HG02763 (cell line): ENCODE data around the gene CEP164.
"Not testable (repeated sequence)": the region's sequence is repeated elsewhere in the genome, so short reads cannot be mapped to it uniquely, and the experiment has no call there.

Experiments used
- ATAC-seq: cut with Tn5 transposase; IDR thresholded peaks from one replicate; pipeline ENCODE4 v1.9.1; 2021; ENCODE audit warnings: mild to moderate bottlenecking, moderate library complexity; ENCODE audit not compliant: unreplicated experiment

Gene CEP164

DNA sequence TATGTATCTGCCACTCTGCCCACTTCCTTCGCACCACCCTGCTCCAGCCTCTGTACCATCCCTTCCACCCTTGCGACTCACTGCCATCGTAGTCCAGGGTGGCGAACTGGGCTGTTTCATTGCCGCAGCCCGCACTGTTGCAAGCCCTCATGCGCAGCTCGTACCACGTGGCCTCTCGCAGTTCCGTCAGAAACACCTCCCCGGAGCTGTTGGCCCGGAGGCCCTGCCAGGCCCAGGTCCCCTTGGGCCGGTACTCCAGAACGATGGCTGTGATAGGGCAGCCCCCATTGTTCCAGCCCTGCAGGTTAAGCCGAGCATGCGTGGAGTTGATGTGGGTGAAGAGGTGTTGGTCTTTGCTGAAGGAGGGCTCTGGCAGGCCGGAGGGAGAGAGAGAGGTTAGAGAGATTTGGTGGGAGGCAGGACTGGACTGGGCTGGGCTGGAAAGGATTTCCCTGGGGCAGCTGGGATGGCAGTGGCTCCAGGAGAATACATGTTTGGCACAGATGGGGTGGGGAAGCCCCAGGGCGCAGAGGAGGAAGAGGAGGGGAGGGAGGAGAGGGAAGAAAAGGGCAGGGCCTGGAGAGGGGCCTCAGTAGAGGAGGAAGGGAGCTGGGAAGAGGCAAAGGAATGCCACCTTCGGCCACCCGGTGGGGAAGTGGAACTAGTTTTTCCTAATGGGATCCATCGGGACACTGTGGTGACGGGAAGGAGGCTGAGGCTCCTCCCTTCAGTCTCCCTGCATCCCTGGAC lies 109.6 kb downstream of the CEP164 start:
- ATAC-seq: no peak

DNA sequence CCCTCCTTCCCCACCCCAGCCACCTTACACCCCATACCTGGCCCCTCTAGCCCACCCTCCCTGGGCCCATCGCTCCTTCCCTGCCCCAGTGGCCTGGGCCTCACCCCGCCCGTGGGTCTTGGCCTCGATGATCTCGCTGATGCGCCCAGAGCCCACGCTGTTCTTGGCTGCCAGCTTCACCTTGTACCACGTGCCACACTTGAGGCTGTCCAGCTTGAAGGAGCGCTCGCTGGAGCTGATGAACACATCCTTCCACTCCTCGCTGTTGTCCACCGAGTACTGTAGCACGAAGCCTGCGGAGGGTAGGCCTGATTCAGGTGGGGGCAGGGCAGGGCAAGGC lies 110.1 kb downstream of the CEP164 start:
- ATAC-seq: no peak

DNA sequence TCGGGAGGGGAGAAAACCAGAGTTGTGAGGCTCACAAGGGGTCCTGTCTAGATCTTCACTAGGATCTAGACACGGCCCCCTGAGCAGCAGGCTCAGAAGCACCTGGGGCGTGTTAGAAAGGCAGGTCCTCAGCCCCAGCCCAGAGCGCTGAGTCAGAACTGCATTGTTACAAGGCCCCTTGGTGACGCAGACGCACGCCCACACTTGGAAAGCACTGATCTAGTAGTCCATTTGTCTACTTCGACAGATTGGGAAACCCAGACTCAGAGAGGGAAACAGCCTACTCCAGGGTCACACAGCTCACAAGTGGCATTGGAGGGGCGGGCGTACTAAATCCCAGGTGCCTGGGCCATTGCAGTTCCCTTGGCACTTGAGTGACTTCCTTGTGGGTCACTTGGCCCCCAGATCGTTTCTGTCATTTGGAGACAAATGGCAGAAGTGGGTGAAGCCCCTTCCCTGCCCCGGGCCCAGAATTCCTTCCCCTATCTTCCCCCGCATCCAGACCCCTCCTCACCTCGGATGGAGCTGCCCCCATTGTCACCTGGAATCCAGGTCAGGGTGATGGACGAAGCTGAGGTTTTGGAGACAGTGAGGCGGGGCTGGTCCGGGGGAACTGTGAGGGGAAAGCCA lies 110.8 kb downstream of the CEP164 start:
- ATAC-seq: no peak

DNA sequence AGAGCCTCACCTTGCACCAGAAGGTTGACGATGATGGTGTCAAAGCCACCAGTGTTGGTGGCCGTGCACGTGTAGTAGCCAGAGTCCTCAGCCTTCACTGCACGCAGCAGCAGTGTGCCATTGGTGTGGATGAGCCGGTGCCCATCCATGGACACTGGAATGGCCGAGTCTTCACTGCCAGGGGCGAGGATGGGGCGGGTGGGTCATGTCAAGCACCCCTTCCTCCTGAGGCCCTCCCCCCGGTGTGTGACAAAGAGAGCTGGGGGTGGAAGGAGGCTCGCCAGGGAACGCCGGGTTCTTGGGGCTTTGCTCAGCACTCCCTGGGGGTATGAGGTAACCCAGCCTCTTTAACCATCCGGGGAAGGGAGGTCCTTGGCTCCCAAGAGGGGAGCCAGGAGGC lies 111.6 kb downstream of the CEP164 start:
- no peak for ATAC-seq

DNA sequence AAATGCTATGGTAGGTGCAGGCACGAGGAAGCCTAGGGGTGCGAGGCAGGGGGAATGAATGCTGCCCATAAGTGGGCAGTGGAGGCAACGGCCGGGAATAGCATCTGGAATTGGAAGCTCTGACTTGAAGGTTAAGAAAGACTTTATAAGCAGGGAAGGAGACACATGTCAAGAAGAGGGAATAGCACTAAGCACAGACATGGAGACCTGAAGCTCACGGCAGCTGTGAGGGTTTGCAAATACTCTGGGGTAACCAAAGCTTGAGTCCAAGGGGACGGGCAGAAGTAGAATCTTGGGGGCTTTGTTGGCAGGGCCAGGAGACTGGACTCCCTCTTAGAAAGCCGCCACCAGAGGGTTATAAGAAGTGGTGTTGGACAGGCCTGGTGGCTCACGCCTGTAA lies 112.6 kb downstream of the CEP164 start:
- no peak for ATAC-seq

DNA sequence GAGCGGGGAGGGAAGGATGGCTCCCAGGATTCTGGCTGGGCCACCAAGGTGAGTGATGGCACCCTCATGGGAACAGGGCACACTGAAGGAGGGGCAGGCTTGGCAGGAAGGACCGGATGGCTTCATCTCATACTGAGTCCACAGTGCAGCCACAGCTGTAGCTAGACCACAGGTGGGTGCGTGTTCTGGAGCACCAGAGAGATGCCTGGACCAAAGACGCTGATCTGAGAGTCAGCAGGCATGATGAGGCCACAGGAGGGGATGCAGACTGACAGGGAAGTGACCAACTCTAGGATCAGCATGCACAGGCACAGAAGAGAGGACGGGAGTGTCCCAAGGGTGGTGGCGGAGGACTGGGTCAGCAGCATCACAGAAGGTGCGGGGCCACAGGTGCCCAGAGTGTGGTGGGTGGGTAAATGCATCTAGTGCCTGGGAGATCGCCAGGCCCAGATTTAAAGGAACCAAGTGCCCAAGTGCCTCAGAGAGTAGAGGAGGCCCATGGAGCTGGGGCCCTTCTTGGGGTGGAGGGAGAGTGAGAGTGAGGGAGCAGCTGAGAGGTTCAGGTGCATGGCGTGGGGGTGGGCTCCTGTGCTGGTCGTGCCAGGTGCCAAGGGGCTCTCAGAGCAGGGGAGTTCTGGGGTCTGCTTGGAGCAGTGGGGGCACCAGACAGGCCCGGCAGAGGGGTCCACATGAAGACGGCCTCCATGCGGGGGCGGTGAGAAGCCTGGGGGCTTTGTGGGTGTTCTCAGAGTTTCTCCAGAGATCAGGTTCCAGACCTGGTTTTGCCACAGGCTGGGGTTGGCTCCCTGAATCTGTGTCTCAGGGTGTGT lies 113.7 kb downstream of the CEP164 start:
- no peak for ATAC-seq

DNA sequence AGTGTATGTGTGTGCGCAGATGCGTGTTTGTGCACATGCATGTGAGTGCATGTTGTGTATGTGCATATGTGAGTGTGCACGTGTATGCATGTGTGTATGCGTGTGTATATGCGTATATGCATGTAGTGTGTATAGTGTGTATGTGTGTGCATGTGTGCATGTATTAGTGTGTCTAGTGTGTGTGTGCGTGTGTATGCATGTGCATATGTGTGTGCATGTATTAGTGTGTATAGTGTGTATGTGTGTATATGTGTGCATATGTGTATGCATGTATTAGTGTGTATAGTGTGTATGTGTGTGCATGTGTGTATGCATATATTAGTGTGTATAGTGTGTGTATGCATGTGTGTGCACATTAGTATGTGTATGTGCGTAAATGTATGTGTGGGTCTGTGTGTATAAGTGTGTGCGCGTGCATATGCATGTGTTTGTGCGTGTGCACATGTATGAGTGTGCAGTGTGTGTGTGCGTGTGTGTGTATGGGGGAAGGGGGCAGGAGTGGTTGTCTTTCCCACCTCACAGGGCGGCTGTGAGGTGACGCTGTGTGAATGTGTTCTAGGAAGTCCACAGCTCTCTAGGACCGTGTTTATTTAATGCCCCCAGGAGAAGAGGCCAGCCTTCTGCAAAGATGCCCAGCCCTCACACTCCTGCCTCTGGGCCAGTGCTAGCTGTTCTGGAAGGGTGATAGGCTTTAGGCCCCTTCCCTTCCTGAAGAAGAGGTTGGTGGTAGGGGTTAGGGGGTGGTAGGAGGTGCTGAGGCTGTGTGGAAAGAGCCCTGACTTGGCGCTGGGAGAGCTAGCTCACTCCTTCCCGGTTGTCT lies 114.6 kb downstream of the CEP164 start:
- ATAC-seq: no peak

DNA sequence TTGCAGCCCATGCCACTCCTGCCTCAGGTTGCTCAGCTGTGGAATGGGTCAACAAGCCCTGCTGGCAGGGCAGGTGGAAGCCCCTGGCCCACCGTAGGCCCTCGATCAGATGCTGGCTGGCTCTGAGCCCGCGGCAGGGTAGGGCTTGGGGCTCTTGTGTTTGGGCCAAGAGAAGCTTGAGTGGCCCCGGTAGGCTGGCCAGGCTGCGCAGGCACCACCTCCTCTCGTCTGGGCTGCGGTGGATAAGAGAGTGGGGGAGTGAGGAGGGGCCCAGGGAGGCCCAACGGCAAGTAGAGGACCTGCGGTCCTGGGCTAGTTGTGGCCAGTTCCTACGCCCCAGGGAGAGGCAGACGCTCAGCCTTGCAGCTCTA lies 115.2 kb downstream of the CEP164 start:
- no peak for ATAC-seq

DNA sequence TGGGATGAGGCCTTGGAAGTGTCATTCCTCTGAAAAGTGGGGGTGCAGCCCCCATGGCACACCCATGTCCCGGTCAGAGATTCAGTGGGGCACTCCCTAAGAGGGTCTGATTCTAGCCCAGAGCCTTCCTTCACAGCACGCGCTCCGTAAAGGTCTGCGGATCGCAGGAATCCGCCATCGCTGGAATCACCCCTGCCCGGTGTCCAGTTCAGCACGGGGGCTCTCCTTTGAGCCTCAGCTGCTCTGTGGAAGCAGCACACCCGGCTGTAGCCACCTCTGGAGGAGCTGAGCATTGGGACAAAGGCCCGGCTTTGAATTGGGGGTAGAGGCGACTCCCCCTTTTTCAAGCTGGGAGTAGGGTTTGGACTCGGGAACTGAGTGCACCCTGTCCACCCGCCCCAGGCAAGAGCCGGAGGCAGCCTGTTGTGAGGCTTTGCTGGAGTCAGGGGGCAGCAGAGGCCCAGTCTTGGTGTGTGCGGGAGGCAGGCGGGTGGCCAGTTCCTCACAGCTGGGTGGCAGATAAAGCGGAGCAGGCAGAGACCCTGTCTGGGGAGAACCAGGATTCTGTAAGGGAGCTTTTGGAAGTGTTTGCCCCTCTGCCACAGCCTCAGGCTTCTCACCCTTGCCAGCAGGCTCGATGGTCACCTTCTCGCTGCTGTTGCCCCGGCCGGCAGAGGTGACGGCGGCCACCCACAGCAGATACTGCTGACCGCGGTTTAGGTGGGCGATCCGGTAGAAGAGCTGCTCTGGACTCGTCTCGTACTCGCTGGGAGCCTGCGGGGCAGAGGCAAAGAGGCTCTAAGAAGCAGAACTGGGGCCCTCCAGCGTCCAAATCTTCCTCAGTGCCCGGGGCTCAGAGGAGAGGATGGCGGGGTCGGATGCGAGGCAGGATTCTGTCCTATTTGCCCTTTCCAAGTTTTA lies 115.9 kb downstream of the CEP164 start:
- no peak for ATAC-seq

DNA sequence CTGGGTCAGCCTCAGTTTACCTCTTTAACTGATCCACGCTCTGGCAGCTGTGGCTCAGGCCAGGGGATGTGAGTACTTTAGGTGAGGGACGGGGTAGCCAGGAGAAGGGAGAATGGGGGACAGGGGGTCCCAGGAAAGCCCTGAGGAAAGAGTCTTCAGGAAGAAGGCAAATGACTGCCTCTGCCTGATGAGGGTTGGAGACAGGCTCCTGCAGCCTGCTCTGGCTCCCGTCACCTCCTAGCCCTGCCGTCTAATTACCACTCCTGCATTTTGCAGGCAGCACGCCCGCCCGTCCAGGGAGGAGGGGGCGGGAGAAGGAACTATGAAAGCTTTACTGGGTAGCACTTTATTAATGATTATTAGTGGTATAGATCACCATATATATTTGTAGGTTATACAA lies 116.6 kb downstream of the CEP164 start:
- ATAC-seq: no peak

DNA sequence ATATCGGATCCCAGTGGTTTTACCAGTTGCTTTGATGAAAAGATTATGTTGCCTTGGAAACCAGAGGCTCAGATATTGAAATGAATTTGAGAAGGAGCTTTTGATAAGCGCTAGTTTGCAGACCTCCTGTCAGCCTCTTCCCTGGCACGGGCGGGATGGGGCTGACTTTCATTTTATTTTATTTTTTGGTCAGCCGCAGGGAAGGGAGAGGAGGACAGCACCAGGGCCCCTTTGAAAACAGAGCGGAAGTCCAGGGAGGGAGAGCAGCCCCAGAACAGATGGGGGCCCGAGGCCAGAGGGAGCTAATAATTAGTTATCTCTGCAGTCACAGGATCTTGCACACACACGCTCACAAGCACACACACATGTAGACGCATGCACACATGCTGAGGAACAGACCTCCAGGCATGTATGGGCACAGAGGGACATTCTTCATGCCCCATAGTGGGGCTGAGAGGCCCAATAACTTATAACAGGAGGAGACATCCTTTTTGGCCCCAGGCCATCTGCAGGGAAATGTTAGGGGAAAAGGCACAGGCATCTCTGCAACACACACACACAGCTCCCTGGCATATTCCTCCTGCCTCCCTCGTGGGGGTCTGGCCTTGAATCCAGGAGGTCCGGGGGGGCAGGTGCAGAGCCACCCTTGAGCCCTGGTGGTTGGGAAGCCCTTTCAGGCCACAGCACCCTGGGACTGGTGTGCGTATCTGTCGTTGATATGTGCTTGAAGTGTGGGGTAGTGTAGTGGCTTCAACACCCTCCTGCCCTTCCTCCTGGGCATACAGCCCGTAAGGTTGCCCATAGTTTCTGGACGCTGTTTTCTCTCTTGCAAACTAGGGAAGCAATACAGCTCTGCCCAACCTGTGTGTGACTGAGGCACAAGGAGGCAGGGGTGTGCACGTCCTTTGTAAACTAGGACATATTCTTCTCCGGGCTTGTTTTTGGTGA lies 117.3 kb downstream of the CEP164 start:
- ATAC-seq: no peak

DNA sequence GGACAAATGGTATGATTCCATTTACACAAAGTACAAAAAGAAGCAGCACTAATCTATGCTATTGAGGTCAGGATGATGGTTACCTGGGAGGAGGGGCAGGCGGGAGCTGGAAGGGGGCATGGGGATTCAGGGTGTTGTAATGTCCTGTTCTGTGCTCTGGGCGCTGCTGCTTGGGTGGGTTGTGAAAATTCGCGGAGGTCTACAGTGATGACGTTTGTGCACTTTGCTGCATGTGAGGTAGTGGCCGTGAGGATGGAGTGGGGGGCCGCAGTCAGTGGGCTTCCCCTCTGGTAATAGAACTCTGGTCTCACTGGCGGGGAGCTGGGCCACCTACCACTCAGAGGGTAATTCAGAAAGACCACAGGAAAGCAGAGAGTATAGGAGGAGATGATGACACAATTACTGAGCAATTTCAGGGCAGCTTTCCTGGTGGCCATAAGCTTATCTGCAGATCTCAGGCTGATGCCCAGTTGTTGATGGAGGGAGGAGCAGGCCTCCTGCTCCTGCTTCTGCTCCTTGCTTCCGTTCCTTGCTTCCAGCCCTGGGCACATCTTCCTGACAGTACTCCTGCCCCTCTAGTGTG lies 121.5 kb downstream of the CEP164 start:
- no peak for ATAC-seq

DNA sequence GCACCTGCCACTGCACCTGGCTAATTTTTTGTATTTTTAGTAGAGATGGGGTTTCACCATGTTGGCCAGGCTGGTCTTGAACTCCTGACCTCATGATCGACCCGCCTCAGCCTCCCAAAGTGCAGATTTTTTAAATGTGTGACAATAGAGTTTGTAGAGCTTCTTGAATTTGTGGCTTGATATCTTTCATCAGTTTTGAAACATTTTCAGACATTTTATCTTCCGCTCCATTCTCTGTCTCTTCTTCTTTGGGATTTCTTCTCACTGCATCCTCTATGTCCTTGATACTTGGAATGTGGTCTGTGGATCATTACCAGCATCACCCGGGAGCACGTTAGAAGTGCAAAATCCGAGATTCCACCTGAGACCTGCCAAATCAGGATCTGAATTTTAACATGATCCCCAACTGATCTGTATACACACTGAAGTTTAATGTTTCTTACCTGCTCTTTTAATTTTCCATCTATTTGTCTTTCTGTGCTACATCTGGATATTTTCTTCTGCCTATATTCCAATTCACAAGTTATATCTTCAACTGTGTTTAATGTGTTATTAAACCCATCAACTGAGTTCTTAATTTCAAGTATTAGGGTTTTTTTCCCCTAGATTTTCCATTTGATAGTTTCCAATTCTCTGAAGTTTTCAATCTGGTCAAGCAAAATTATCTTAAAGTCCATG lies 126.4 kb downstream of the CEP164 start:
- no peak for ATAC-seq

DNA sequence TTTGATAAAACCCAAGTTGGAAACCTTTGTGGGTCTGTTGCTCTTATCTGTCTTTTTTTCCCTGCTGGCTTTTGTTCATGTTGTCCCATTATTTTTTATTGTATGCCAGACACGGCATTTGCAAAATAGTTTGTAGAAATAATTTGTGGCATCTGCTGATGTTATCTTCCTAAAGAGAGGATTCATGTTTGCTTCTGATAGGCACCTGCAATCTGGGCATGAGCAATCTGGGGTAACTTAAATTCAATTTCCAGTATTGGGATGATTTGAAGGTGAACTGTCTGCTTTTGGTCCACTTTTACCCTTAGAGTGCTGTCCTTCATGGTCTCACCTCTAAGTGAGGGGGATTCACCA lies 126.9 kb downstream of the CEP164 start:
- no peak for ATAC-seq

DNA sequence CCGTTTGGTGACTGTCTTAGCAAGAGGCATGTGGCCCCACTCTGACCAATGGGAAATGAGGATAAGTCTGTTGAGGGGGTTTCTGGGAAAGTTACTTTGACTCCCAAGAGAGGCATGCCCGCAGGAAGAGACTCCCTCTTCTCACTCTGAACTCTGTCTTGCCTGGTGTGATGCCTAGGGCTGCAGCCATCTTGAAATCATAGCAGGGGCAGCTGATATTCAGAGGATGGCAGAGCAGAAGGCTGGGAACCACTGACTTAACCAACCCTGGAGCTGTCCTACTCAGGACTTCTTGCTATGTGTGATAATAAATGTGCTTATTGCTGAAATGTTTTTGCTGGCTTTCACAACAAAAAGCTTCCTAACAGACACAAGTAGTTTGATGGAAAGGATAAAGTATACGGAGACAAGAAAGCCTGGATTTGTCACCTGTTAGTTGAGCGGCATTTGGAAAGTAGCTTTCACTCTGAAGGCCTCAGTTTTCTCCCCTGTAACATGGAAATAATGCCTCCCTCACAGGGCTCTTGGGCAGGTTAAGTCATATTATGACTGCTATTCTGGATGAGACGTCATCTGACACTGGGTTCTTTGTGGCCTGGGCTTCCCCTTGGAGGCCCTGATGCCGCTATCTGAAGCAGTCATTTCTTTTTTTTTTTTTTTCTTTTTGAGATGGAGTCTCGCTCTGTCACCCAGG lies 128.5 kb downstream of the CEP164 start:
- ATAC-seq: no peak

DNA sequence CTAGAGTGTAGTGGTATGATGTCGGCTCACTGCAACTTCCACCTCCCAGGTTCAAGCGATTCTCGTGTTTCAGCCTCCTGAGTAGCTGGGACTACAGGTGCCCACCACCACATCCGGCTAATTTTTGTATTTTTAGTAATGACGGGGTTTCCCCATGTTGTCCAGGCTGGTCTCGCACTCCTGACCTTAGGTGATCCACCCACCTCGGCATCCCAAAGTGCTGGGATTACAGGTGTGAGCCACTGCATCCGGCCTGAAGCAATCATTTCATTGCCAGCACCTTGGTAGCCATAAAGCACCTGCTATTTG lies 129.0 kb downstream of the CEP164 start:
- ATAC-seq: not testable (repeated sequence)

DNA sequence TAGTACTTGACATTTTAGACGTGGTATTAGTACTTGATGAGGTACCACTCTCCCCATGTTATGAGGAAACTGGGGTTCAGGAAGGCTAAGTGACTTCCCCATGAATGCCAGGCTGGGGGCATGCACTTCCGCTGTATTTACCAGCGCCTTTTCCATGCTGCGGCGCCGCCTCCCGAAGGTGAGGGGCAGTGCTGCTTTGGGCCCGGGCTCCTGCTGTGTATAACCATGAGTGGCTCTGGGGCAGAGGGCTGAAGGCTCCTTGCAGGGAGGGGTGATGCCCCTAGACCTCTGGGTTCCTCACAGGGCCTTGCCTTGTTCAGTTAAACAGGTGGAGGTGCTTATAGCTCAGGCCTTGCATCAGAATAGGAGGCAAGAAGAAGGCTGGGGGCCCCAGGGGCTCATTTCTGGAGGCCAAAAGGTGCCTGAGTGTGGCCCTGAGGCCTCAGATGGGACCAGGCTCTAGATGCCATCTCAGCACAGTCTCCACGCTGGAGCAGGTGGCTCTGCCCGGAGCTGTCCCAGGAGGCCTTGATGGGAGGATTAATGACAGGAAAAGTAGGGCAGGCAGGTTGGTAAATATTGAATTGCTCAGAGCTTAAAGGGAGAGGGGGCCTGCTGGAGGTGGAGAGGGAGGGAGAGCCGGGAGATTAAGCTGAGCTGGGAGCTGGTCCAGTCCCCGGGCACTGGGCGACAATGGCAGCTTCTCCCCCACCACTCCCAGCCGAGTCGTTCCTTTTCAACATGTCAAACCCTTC lies 129.6 kb downstream of the CEP164 start:
- no peak for ATAC-seq
